ENCODE measurements around the gene PCOLCE2. TPM values are rescaled to one million over a fixed set of nuclear protein-coding genes. Genes with fewer than 3 reads are reported as not detected.

Gene PCOLCE2
- total RNA-seq, 4 donors from 2014 or later = 3.1 to 37.8 (median 14.5) TPM

DNA sequence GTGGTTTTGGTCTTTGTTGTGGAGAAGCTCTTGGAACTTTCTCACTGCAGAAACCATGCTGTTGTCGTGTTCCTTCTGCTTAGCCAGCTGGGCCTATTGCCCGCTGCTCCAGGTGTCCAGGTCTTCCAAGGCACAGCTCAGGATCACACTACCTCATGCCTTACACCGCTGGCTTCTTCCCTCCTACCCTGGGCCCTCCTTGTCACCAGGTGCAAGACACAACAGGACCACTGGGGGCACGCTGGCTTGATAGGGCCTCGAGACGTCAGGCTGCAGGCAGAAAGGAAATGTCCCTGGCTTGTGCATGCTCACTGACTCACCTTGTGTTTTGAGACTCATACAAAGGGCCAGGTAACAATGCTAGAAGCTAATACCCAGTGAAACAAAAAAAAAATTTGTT, 42.3 kb upstream of the PCOLCE2 start:
- H3K27me3 ChIP-seq = no peaks in the 10 kb centered on the region
- no peaks in the 10 kb centered on the region for H3K4me1 ChIP-seq
- no peaks in the 10 kb centered on the region for H3K36me3 ChIP-seq
- 51 to 68% methylated on average over 6 of the region's 6 CpGs for WGBS, 2 donors
- no peak overlapping the region for H3K4me3 ChIP-seq (replicated peaks in 1 of 3)
- TF ChIP-seq, protein P1, sequence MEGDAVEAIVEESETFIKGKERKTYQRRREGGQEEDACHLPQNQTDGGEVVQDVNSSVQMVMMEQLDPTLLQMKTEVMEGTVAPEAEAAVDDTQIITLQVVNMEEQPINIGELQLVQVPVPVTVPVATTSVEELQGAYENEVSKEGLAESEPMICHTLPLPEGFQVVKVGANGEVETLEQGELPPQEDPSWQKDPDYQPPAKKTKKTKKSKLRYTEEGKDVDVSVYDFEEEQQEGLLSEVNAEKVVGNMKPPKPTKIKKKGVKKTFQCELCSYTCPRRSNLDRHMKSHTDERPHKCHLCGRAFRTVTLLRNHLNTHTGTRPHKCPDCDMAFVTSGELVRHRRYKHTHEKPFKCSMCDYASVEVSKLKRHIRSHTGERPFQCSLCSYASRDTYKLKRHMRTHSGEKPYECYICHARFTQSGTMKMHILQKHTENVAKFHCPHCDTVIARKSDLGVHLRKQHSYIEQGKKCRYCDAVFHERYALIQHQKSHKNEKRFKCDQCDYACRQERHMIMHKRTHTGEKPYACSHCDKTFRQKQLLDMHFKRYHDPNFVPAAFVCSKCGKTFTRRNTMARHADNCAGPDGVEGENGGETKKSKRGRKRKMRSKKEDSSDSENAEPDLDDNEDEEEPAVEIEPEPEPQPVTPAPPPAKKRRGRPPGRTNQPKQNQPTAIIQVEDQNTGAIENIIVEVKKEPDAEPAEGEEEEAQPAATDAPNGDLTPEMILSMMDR (IDR thresholded peaks at IDR 0.05) = no peak
- TF ChIP-seq POLR2A (IDR thresholded peaks at IDR 0.05) = no peak
- intact Hi-C loops (cut with DNase I) = no loop called here
- no peak for DNase-seq
- H3K9me3 ChIP-seq = no peaks in the 10 kb centered on the region
- no peak overlapping the region for H3K27ac ChIP-seq

DNA sequence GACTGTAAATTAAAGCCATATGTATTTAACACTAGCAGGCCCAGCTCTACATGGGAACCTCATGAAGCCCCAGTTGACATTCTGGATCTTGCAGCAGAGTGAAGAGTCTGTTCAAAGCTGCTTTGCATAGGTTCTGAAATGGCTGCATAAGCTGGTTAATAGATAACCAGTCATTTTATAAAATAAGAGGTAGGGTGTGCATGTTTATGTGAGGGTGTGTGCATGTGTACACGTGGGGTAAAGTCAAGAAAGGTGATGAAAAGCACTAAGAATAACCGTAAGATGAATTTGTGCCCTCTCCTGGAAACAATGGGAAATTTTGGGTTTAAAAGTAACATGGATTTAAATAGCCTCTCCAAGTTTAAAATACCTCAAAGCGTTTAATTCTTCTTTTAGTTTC, 41.6 kb upstream of the PCOLCE2 start:
- H3K9me3 ChIP-seq = no peaks in the 10 kb centered on the region
- no peaks in the 10 kb centered on the region for H3K36me3 ChIP-seq
- no peak for DNase-seq
- H3K27ac ChIP-seq = no peak overlapping the region
- WGBS, 2 donors = 65 to 70% methylated on average over 3 of the region's 3 CpGs
- no peaks in the 10 kb centered on the region for H3K27me3 ChIP-seq
- no peaks in the 10 kb centered on the region for H3K4me1 ChIP-seq
- TF ChIP-seq, protein P1 (IDR thresholded peaks at IDR 0.05) = no peak
- no peak for TF ChIP-seq POLR2A (IDR thresholded peaks at IDR 0.05)
- intact Hi-C loops (cut with DNase I) = no loop called here
- no peak overlapping the region for H3K4me3 ChIP-seq (replicated peaks in 1 of 3)

DNA sequence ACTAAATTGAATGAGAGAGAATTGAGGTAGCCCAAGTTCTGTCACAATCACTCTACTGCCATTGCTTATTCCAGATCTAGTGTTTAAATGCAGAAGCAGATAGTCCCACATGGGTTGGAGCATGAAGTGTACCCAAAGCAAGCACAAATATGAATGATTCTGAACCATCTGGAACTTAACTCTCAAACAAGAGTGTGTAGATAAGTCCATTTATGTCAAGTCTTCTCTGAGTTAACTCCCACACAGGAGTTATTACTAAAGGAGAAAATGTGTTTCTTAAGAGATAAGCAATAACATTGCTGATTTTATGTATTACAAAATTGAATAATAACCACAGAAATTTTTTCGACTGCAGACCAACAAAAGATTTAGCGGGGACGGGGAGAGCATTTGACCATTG, 41.0 kb upstream of the PCOLCE2 start:
- Histone ChIP-seq H3K36me3 (no peaks in the 10 kb centered on the region), H3K27me3 (no peaks in the 10 kb centered on the region), H3K4me1 (no peaks in the 10 kb centered on the region), H3K27ac (no peak overlapping the region), H3K9me3 (no peaks in the 10 kb centered on the region), H3K4me3 (replicated peaks in 1 of 3) (no peak overlapping the region)
- 86 to 87% methylated on average over 3 of the region's 3 CpGs for WGBS, 2 donors
- TF ChIP-seq, protein P1 (IDR thresholded peaks at IDR 0.05) = no peak
- no peak for TF ChIP-seq POLR2A (IDR thresholded peaks at IDR 0.05)
- DNase-seq = no peak
- intact Hi-C loops (cut with DNase I) = no loop called here

- no peaks in the 10 kb centered on the region for H3K9me3 ChIP-seq
- no peak overlapping the region for H3K4me3 ChIP-seq (replicated peaks in 1 of 3)
- H3K4me1 ChIP-seq = no peaks in the 10 kb centered on the region
- DNase-seq = no peak
- TF ChIP-seq, protein P1 (IDR thresholded peaks at IDR 0.05) = peak in 1 of 6 experiments; percentile 16
- no peak for TF ChIP-seq POLR2A (IDR thresholded peaks at IDR 0.05)
- WGBS, 2 donors = 26 to 30% methylated on average over 3 of the region's 3 CpGs
- intact Hi-C loops (cut with DNase I) = no loop called here
- no peak overlapping the region for H3K27ac ChIP-seq
- H3K36me3 ChIP-seq = no peaks in the 10 kb centered on the region
- no peaks in the 10 kb centered on the region for H3K27me3 ChIP-seq
Observed at GRCh38 chr3:142929109-142929508, 40.2 kb upstream of the PCOLCE2 start.

DNA sequence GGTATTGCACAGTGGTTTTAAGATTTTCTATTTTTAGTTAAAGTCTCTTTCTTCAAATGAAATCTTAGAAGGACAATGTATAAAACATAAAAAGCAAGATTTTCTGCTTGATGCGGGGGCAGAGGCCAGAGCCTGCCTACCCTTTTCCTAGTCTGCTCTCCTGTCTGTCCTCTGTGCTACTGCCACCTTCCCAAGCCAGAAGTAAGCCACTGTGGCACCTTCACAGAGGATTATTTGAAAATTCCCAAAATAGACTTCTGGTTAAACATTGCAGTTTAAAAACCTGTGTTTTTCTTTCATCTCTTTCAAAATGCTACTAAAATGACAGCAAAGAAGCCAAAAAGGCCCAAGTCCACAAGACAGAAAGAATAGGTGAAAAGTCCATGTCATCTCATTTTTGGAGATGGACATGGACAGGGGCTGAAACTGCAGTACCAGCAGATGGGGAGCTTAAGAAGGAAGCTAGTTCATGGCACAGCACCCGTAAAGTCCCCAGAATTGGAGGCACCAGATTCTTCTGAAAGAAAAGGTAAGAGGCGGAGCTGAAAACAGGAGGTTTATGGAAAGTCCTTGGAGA, 37.6 kb upstream of the PCOLCE2 start:
- no peak overlapping the region for H3K27ac ChIP-seq
- no peak for TF ChIP-seq POLR2A (IDR thresholded peaks at IDR 0.05)
- TF ChIP-seq, protein P1 (IDR thresholded peaks at IDR 0.05) = no peak
- no peaks in the 10 kb centered on the region for H3K27me3 ChIP-seq
- no peaks in the 10 kb centered on the region for H3K4me1 ChIP-seq
- no peaks in the 10 kb centered on the region for H3K36me3 ChIP-seq
- intact Hi-C loops (cut with DNase I) = no loop called here
- H3K4me3 ChIP-seq (replicated peaks in 1 of 3) = no peak overlapping the region
- no peaks in the 10 kb centered on the region for H3K9me3 ChIP-seq
- WGBS, 2 donors = 88 to 91% methylated on average over 3 of the region's 3 CpGs
- no peak for DNase-seq

All from thyroid gland (tissue), 4 donors.